Left cardiac atrium (tissue), 4 donors: ENCODE data around the gene ITSN1. TPM values are rescaled to one million over a fixed set of nuclear protein-coding genes. Genes with fewer than 3 reads are reported as not detected.
A peak's percentile ranks its signal among the peaks of the same experiment; 100 is the strongest.

Experiments used
- ATAC-seq, 2 donors: fragments of 200-7000 bp; cut with Tn5 transposase; one replicate each; pipeline ENCODE4 v1.9.1; 2020; ENCODE audit warnings: mild to moderate bottlenecking in 2 of 2, moderate library complexity in 2 of 2
- DNase-seq: peaks from one replicate; pipeline ENCODE4 v3.0.0-alpha.2; 2020
- intact Hi-C, 2 donors: fragments of 100-400 bp; cut with DNase I; formaldehyde crosslinking; loops; one replicate each; pipeline versions ENCODE4 v1.14.1 to v1.15.1; 2022 to 2023
- total RNA-seq, 2 donors: library from RNA; stranded (reverse); fragmentation: NEBNext Ultra II Directional; extraction: Animal tissue kit (Norgen Biotek cat#: 25700); gene quantifications; one replicate each; pipeline ENCODE4 v1.2.1, GENCODE V29; 2021
- donor health status: DM: no; HTN: yes; CAD: no.
- donor health status: DM: no; HTN: yes; CAD: no; lungs with severe emphysema.
- donor health status: DM: yes; HTN: yes; CAD: no.
- donor health status: Dilated cardiomyopathy.

ITSN1 gene
- total RNA-seq, 2 donors from 2014 or later: 59.2 to 75.3 TPM

GRCh38 chr21:33647587-33647986 is 5.3 kb downstream of the ITSN1 start:
- ATAC-seq: no peak
- intact Hi-C loops: loop anchor here in 1 of 2 donors (10.0 kb wide), 2 partner anchors 107 to 247 kb away; no protein-coding TSS in a partner anchor
- no peak for DNase-seq

GRCh38 chr21:33648555-33648954 is 6.3 kb downstream of the ITSN1 start:
- ATAC-seq (no peak), DNase-seq (no peak)
- intact Hi-C loops: loop anchor here in 1 of 2 donors (10.0 kb wide), 2 partner anchors 106 to 246 kb away; no protein-coding TSS in a partner anchor

DNA sequence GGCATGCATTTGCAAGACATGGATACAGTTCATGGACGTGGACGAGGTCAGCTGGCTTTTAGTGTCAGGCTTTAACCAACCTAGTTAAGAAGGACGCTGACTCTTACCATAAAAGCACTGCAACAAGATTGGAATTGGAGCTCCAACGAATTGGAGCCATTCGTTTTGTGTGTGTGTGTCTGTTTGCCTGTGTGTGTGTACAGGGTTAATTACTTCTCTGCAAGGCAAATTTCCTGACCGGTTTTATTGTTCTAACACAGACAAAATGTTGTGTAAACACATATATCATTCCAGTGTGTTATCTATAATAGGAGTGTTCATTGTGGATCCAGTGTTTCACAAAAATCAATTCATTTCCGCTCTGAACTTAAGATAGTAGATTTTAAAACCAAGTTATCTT is 7.9 kb downstream of the ITSN1 start:
- no peak for DNase-seq
- ATAC-seq: no peak
- intact Hi-C loops: no loop called here

DNA sequence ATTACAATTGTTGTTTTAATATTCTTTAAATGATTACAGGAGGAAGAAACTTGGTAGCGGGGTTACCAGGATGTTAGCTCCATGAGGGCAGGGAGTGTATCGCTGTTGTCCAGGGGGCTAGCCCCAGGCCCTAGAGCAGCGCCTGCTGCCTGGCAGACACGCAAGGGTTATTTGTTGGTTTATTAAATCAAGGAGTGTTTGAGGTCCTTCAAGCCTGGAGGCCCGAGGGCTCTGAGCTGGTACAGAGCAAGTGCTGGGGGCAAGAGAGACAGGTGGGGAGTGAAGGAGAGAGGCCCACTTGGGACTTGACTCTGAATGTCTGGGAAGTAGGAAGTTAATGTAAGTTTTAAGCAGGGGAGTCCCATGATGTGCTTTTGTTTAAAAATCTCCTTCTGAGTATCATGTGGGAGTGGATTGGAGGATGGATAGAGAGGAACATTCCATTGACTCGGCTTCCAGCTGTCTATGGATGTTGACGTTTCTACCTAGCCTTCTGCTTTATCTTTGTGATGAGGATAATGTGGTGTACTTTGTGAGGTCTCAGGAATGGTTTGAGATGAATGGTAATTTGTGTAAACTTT is 8.7 kb downstream of the ITSN1 start:
- intact Hi-C loops: no loop called here
- no peak for DNase-seq

DNA sequence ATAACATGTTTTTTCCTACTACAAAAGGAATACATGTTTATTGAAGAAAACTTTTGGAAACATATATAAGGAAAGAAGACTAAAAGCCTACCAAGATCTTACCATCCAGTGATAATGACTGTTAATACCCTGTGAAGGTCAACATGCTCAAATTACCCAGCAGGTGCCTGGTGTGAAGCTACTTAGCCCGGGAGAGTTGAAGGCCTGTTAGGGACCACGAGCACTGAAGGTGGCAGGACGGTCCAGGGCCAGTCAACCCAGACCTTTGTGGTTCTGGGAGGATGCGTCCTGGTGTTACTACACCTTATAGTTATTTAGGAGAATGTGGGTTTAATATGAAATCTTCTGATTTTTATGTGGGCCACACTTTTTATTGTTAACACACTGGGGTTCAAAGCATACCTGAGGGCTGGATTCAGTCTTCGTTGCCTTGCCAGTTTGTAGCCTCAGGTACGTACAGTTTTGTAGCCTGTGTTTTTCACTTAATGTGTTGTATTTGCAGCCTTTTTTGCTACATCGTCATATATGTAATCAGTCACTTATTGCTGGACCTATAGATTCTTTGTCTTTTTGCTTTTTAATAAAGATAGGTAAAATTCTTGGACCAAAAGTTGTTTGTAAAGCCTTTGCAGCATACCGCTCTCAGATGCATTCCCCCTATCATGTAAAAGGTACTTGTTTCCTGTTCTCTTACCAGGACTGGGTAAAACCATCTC is 9.8 kb downstream of the ITSN1 start:
- ATAC-seq (peak in 1 of 2 donors; percentile 50), DNase-seq (no peak)
- intact Hi-C loops: no loop called here

More for the DNA sequence above, 8.7 kb downstream of the ITSN1 start:
- peak in 1 of 2 donors; percentile 15 for ATAC-seq

- intact Hi-C loops: no loop called here
- ATAC-seq: no peak
Measured at GRCh38 chr21:33654412-33654811, 12.1 kb downstream of the ITSN1 start.

GRCh38 chr21:33655588-33656221 is 13.4 kb downstream of the ITSN1 start:
- DNase-seq: no peak
- intact Hi-C loops: no loop called here
- ATAC-seq: peak; percentile 23 to 83

More at GRCh38 chr21:33654412-33654811, 12.1 kb downstream of the ITSN1 start:
- no peak for DNase-seq

DNA sequence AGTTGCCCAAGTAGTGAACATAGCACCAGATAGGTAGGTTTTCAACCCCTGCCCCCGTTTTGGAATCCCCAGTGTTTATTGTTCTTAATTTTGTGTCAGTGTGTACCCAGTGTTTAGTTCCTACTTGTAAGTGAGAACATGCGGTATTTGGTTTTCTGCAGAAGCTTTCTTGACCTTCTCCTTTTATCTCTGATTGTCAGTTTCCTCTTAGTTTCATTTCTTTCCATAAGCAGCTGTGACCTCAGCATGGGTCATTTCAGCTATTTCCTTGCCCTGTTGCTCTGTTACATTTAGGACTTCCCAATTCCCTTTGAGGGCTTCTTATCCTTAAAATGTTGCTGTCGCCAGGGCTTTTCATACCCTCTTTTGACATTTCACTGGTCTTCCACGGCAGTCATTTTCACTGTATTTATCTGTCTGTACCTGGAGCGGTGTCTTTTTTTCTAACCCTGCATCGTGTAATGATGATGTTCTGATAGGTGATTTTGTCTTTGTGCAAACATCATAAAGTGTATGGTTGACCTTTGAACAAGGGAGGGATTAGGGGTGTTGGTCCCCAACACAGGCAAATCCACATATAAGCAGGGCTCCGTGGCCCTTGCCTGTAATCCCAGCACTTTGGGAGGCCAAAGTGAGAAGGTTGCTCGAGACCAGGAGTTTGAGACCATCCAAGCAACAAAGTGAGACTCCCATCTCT is 15.0 kb downstream of the ITSN1 start:
- intact Hi-C loops: no loop called here
- ATAC-seq: peak; percentile 10 to 36
- no peak for DNase-seq

GRCh38 chr21:33658919-33659567 is 16.7 kb downstream of the ITSN1 start:
- ATAC-seq (no peak), DNase-seq (no peak)
- intact Hi-C loops: no loop called here

DNA sequence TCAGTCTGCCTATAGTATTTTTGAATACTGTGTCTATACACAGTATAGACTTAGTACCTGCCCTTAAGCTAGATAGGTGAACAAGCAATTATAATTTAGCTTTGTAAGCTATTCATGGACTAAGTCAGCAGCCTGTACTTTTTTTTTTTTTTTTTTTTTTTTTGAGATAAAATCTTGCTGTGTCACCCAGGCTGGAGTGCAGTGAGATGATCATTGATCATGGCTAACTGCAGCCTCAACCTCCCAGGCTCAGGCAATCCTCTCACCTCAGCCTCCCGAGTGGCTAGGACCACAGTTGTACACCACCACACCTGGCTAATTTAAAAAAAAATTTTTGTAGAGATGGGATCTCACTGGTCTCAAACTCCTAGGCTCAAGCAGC is 17.3 kb downstream of the ITSN1 start:
- ATAC-seq (no peak), DNase-seq (no peak)
- intact Hi-C loops: no loop called here

DNA sequence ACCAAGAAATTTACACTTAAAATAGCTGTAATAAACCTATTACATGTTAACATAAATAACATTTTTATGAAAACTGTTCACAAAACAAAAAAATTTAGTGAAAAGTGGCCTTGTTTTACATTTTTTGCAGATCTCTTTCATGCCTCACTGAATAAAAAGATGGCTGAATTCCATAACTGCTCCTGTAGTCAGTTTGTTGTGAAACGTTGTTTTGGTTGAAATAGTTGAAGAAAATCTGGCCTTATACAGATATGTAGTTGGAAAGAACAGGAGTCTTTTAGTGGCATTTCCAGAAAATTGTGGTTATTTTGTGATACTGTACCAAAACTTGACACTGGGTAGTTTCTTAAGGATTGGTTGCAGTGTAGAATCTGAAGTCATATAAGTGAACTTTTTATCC is 18.1 kb downstream of the ITSN1 start:
- DNase-seq (no peak), ATAC-seq (no peak)
- intact Hi-C loops: no loop called here

DNA sequence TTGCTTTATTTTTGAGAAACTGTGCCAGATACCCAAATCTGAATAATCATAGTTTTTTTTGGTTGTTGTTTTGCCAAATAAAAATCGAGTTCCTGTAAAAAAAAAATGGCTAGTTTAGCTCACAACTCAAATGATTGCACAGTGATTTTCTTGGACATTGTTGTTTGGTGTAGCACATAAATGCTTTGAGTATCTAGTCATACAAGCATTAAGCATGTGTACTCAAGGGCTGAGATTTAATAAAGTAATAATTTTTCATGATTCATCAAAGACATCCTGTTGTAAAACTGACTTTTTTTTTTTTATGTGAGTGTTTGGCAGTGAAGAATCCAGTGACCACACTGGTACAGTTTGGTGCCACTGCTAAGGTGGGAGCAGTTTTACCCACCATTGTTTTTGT is 18.8 kb downstream of the ITSN1 start:
- ATAC-seq (no peak), DNase-seq (no peak)
- intact Hi-C loops: no loop called here

DNA sequence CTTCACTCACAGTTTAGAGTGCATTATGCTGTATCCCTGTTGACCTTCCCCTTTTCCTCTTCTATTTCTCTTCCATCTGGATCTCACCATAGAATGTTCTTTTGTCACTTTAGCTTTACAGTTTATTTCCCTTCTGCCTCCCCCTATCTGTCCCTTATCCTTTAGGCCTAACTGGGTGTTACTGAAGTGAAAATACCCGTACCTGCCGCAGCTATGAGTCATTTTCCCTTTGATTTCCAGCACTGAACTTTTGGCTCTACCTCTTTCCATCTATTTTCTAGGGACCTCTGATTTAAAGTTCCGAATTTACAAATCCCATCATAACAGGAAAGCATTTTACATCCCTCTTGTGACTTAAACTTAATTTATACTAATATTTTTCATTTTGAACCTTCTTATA is 19.7 kb downstream of the ITSN1 start:
- DNase-seq (no peak), ATAC-seq (no peak)
- intact Hi-C loops: no loop called here

DNA sequence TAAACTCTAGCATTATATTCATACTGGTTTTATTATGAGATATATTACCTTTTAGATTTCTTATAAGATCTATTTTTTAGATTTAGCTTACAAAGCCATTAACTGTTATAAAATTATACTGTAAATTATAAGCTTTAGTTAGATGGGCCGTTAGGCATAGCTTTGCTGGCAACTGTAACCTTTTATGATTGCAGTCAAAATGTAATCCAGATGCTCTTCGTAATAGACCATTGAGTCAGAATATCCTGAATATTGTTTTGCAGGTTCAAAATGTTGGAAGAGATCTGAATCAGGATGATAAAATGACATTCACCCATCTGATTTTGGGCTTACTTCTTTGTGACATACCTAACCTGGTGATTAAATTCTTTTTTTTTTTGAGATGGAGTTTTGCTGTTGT is 20.9 kb downstream of the ITSN1 start:
- intact Hi-C loops: no loop called here
- DNase-seq (no peak), ATAC-seq (no peak)

DNA sequence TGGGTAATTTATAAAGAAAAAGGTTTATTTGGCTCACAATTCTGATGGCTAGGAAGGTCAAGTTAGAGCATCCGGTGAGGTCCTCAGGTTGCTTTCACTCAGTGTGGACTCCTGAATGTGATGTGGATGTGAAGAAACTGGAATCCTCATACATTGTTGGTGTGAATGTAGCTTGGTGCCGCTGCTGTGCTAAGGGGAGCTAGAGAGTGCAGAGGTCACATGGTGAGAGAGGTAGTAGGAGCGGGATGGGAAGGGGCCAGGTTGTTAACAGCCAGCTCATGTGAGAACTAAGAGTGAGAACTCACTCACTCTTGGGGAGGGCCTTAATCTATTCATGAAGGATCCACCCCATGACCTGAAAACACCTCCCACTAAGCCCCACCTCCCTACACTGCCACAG is 21.8 kb downstream of the ITSN1 start:
- DNase-seq (no peak), ATAC-seq (no peak)
- intact Hi-C loops: no loop called here

- intact Hi-C loops: no loop called here
- no peak for DNase-seq
- ATAC-seq: peak in 1 of 2 donors; percentile 15
Measured at GRCh38 chr21:33666153-33666552, 23.9 kb downstream of the ITSN1 start.

DNA sequence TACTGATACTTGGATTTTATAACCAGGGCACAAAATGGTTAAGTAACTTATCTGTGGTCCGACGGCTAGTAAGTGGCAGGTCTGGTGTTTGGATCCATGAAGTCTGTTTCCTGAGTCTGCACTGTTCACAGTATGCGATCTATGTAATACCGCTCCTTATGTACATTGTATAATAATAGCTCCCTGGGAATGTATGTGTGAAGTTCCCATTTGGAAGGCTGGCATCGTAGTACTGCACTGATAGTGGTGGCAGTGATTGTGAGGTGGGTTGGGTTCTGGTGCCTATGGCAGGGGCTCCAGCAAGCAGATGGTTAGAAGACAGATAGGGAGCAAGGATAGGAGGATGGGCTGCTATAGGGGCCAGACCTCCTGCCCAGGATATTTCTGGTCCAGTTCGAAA is 25.3 kb downstream of the ITSN1 start:
- ATAC-seq: peak in 1 of 2 donors; percentile 11
- intact Hi-C loops: no loop called here
- DNase-seq: no peak

DNA sequence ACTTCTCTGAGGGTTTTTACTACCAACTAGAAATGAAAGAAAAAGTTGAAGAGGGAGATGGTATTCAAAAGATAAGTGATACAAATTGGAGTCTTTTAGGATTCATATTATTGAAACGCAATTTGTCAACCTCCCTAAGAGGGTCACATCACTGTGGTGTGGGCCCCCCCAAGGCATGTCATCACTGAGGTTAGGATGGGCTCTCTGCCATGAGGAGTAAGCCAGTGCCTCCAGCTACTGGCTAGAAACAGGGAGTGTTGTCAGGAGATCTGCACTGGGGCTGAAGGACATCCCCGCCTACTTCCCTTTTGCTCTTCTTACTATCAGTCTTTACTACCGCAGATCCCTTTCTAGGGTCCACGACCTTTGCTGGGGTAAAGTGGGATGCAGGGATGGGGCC is 25.9 kb downstream of the ITSN1 start:
- ATAC-seq (peak; percentile 40 to 57), DNase-seq (no peak)
- intact Hi-C loops: no loop called here

GRCh38 chr21:33668620-33669019 is 26.3 kb downstream of the ITSN1 start:
- ATAC-seq: peak in 1 of 2 donors; percentile 15
- no peak for DNase-seq
- intact Hi-C loops: no loop called here
